Progenitor cell of endocrine pancreas (in vitro differentiated cells): ENCODE results near the gene USP28. TPM values are rescaled to one million over a fixed set of nuclear protein-coding genes. Genes with fewer than 3 reads are reported as not detected.

ENCODE experiments used
- DNase-seq: peaks from one replicate; pipeline ENCODE4 v3.0.0; 2021; ENCODE audit warnings: low spot score; ENCODE audit not compliant: unreplicated experiment
- H3K27ac Mint-ChIP-seq: 2 replicates; pipeline ENCODE4 v1.8.0; 2021; ENCODE audit warnings: mild to moderate bottlenecking, moderate library complexity, mixed read lengths
- H3K27me3 Mint-ChIP-seq: 2 replicates; pipeline ENCODE4 v1.8.0; 2021; ENCODE audit warnings: mixed read lengths
- H3K36me3 Mint-ChIP-seq: 2 replicates; pipeline ENCODE4 v1.8.0; 2022; ENCODE audit warnings: mixed read lengths; ENCODE audit not compliant: insufficient read depth
- H3K4me1 Mint-ChIP-seq: 2 replicates; pipeline ENCODE4 v1.8.0; 2021; ENCODE audit warnings: low read depth, mixed read lengths
- H3K4me3 Mint-ChIP-seq: 2 replicates; pipeline ENCODE4 v1.8.0; 2021; ENCODE audit warnings: low read depth, mild to moderate bottlenecking, moderate library complexity, mixed read lengths
- H3K9me3 Mint-ChIP-seq: 2 replicates; pipeline ENCODE4 v1.8.0; 2021; ENCODE audit warnings: low read depth, mixed read lengths
- total RNA-seq: library from RNA; stranded (reverse); gene quantifications from 2 replicates; pipeline ENCODE4 v1.2.1, GENCODE V29; 2021
- TF ChIP-seq, protein P1 (sequence below): fragments of 200-600 bp; sonication (generic); IDR thresholded peaks from one replicate; pipeline ENCODE4 v1.5.0; 2021; ENCODE audit warnings: antibody characterized with exemption, mild to moderate bottlenecking; ENCODE audit not compliant: unreplicated experiment

Gene USP28
- total RNA-seq, 1 donor from 2014 or later: 54.8 TPM

- H3K27me3 Mint-ChIP-seq: no peaks in the 10 kb centered on the region
- no peaks in the 10 kb centered on the region for H3K9me3 Mint-ChIP-seq
- H3K4me1 Mint-ChIP-seq: peaks cover 26% of the 10 kb centered on the region
- H3K27ac Mint-ChIP-seq: no peak overlapping the region
- DNase-seq: no peak
- peaks cover 9% of the 10 kb centered on the region for H3K36me3 Mint-ChIP-seq
- peak overlapping the region; percentile 89 for H3K4me3 Mint-ChIP-seq
- TF ChIP-seq, protein P1, sequence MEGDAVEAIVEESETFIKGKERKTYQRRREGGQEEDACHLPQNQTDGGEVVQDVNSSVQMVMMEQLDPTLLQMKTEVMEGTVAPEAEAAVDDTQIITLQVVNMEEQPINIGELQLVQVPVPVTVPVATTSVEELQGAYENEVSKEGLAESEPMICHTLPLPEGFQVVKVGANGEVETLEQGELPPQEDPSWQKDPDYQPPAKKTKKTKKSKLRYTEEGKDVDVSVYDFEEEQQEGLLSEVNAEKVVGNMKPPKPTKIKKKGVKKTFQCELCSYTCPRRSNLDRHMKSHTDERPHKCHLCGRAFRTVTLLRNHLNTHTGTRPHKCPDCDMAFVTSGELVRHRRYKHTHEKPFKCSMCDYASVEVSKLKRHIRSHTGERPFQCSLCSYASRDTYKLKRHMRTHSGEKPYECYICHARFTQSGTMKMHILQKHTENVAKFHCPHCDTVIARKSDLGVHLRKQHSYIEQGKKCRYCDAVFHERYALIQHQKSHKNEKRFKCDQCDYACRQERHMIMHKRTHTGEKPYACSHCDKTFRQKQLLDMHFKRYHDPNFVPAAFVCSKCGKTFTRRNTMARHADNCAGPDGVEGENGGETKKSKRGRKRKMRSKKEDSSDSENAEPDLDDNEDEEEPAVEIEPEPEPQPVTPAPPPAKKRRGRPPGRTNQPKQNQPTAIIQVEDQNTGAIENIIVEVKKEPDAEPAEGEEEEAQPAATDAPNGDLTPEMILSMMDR: no peak
Observed at GRCh38 chr11:113873236-113873626, 2.1 kb downstream of the USP28 start.

DNA sequence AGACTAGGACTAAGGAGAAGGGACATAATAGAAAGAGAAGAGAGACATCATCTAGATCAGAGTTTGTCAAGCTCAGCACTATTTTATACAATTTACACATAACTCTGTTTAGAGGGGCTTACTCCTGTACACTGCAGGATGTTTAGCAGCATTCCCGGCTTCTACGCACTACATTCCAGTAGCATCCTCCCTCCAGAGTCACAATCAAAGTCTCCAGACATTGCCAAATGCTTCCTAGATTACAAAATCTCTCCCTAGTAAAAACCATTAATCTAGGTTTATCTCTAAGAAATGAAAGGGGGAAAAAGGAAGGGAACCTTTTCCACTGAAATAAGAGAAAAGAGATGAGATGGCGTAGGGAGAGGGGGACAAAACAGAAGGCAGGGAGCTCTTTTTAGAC lies 4.0 kb downstream of the USP28 start:
- DNase-seq: no peak
- Mint-ChIP-seq H3K4me3 (no peak overlapping the region), H3K27me3 (no peaks in the 10 kb centered on the region), H3K4me1 (peaks cover 26% of the 10 kb centered on the region), H3K27ac (no peak overlapping the region), H3K36me3 (peaks cover 17% of the 10 kb centered on the region), H3K9me3 (no peaks in the 10 kb centered on the region)
- TF ChIP-seq, protein P1: no peak

GRCh38 chr11:113867843-113868503 lies 7.4 kb downstream of the USP28 start:
- DNase-seq: no peak
- Mint-ChIP-seq H3K9me3 (peaks cover 2% of the 10 kb centered on the region), H3K36me3 (peaks cover 25% of the 10 kb centered on the region), H3K4me1 (peaks cover 19% of the 10 kb centered on the region), H3K27ac (no peak overlapping the region), H3K27me3 (no peaks in the 10 kb centered on the region), H3K4me3 (no peak overlapping the region)
- TF ChIP-seq, protein P1: no peak

- Mint-ChIP-seq H3K4me1 (peaks cover 8% of the 10 kb centered on the region), H3K9me3 (peaks cover 2% of the 10 kb centered on the region), H3K27ac (no peak overlapping the region), H3K27me3 (no peaks in the 10 kb centered on the region), H3K36me3 (peaks cover 20% of the 10 kb centered on the region), H3K4me3 (no peak overlapping the region)
- TF ChIP-seq, protein P1: no peak
- no peak for DNase-seq
Observed at GRCh38 chr11:113865873-113866272, 9.5 kb downstream of the USP28 start.

- H3K4me1 Mint-ChIP-seq: peaks cover 14% of the 10 kb centered on the region
- no peak overlapping the region for H3K27ac Mint-ChIP-seq
- H3K9me3 Mint-ChIP-seq: peaks cover 2% of the 10 kb centered on the region
- DNase-seq: no peak
- TF ChIP-seq, protein P1: no peak
- no peak overlapping the region for H3K4me3 Mint-ChIP-seq
- peaks cover 20% of the 10 kb centered on the region for H3K36me3 Mint-ChIP-seq
- no peaks in the 10 kb centered on the region for H3K27me3 Mint-ChIP-seq
Observed at GRCh38 chr11:113864410-113864809, 11.0 kb downstream of the USP28 start.
